DND-41 (cell line): ENCODE data around the gene CADM2.

ENCODE experiments used
- CTCF ChIP-seq: IDR thresholded peaks from 2 replicates; pipeline ENCODE4 v1.5.1; 2012; ENCODE audit warnings: borderline replicate concordance, low read length, moderate library complexity, mild to moderate bottlenecking; ENCODE audit not compliant: poor library complexity, severe bottlenecking; ENCODE audit errors: extremely low read depth
- EZH2 ChIP-seq: IDR thresholded peaks from 3 replicates; pipeline ENCODE4 v1.6.1; 2012; ENCODE audit warnings: borderline replicate concordance, low read depth, mild to moderate bottlenecking, moderate library complexity, low read length, inconsistent platforms; ENCODE audit not compliant: severe bottlenecking

GRCh38 chr3:85864896-85865295, 906.1 kb downstream of the CADM2 start:
- no peak for TF ChIP-seq CTCF
- TF ChIP-seq EZH2: no peak
